NOMO-1 treated with DMSO at 0.1 percent for 48 hours (cell line): Measurements from ENCODE around the gene METTL1.
A peak's percentile ranks its signal among the peaks of the same experiment; 100 is the strongest.
"Not testable (repeated sequence)": the region's sequence is repeated elsewhere in the genome, so short reads cannot be mapped to it uniquely, and the experiment has no call there.

ENCODE experiments used
- DNase-seq: peaks from one replicate; lab custom pipeline; 2025; ENCODE audit not compliant: unreplicated experiment; lab: John Stamatoyannopoulos, UW

The METTL1 gene

GRCh38 chr12:57797933-57798332, 26.0 kb upstream of the METTL1 start:
- peak; percentile 37 for DNase-seq

- no peak for DNase-seq
These were observed 25.1 kb upstream of the METTL1 start for GRCh38 chr12:57796996-57797395.

- no peak for DNase-seq
These were observed 23.4 kb upstream of the METTL1 start for GRCh38 chr12:57795354-57795753.

- DNase-seq = no peak
These were observed 22.0 kb upstream of the METTL1 start for GRCh38 chr12:57793920-57794319.

- DNase-seq = no peak
These were observed 12.0 kb upstream of the METTL1 start for GRCh38 chr12:57783861-57784260.

GRCh38 chr12:57783466-57783801, 11.5 kb upstream of the METTL1 start:
- no peak for DNase-seq

- DNase-seq = peak; percentile 90
These were observed 10.9 kb upstream of the METTL1 start, which contains the start of gene TSFM for GRCh38 chr12:57782608-57783465. TSFM (plus strand) TSS chr12:57782787; CDS start chr12:57782802, 15 bp downstream.

GRCh38 chr12:57782243-57782607, 10.3 kb upstream of the METTL1 start:
- no peak for DNase-seq

- peak; percentile 39 for DNase-seq
These were observed 9.9 kb upstream of the METTL1 start for GRCh38 chr12:57781801-57782200.

GRCh38 chr12:57781244-57781643, 9.3 kb upstream of the METTL1 start:
- peak; percentile 65 for DNase-seq

GRCh38 chr12:57780284-57780897, 8.5 kb upstream of the METTL1 start:
- no peak for DNase-seq

- DNase-seq = no peak
These were observed 7.8 kb upstream of the METTL1 start for GRCh38 chr12:57779736-57780135.

GRCh38 chr12:57777911-57778310, 6.0 kb upstream of the METTL1 start:
- no peak for DNase-seq

- no peak for DNase-seq
These were observed 5.5 kb upstream of the METTL1 start for GRCh38 chr12:57777367-57777766.

GRCh38 chr12:57776247-57776587, 4.3 kb upstream of the METTL1 start:
- no peak for DNase-seq

- DNase-seq = no peak
These were observed 3.8 kb upstream of the METTL1 start for GRCh38 chr12:57775563-57776246.

- no peak for DNase-seq
These were observed 3.1 kb upstream of the METTL1 start for GRCh38 chr12:57775044-57775443.

- DNase-seq = not testable (repeated sequence)
These were observed 2.7 kb upstream of the METTL1 start for GRCh38 chr12:57774634-57775033.

GRCh38 chr12:57772429-57773322, 771 bp upstream of the METTL1 start, which contains the start of gene EEF1AKMT3:
EEF1AKMT3 (plus strand) TSS chr12:57772614; CDS start chr12:57772725, 111 bp downstream.
- DNase-seq = peak; percentile 31

- peak; percentile 92 for DNase-seq
These were observed 551 bp downstream of the METTL1 start for GRCh38 chr12:57771236-57771872.
